Psoas muscle (tissue), 8 donors: Measurements from ENCODE around the gene CRBN. TPM values are rescaled to one million over a fixed set of nuclear protein-coding genes. Genes with fewer than 3 reads are reported as not detected.

Source experiments
- ATAC-seq, 4 donors: fragments of 200-7000 bp; cut with Tn5 transposase; one replicate each; pipeline ENCODE4 v1.9.1; 2020; ENCODE audit warnings: moderate library complexity in 3 of 4, mild to moderate bottlenecking in 2 of 4
- DNase-seq, 2 donors: peaks; one replicate each; pipeline ENCODE4 v3.0.0-alpha.2; 2020
- H3K27ac ChIP-seq: fragments of 200-600 bp; one replicate; pipeline ENCODE4 v1.8.0; 2022
- H3K27me3 ChIP-seq, 3 donors: fragments of 200-600 bp in 1 of 3; one replicate each; pipeline versions ENCODE4 v1.6.1 to v1.8.0; 2013 to 2022; ENCODE audit warnings: low read length in 2 of 3, mild to moderate bottlenecking in 2 of 3, moderate library complexity in 1 of 3; ENCODE audit not compliant: insufficient read depth in 3 of 3
- H3K36me3 ChIP-seq, 2 donors: fragments of 200-600 bp in 1 of 2; one replicate each; pipeline versions ENCODE4 v1.6.1 to v1.8.0; 2013 to 2022; ENCODE audit warnings: low read depth in 1 of 2, mild to moderate bottlenecking in 1 of 2, moderate library complexity in 1 of 2; ENCODE audit not compliant: insufficient read depth in 1 of 2
- H3K4me1 ChIP-seq: fragments of 200-600 bp; one replicate; pipeline ENCODE4 v1.8.0; 2022
- H3K4me3 ChIP-seq: fragments of 200-600 bp; one replicate; pipeline ENCODE4 v1.8.0; 2022; ENCODE audit warnings: mild to moderate bottlenecking
- H3K9me3 ChIP-seq: fragments of 200-600 bp; one replicate; pipeline ENCODE4 v1.8.0; 2022
- CTCF ChIP-seq: fragments of 200-600 bp; IDR thresholded peaks from one replicate; pipeline ENCODE4 v1.8.0; 2022; ENCODE audit warnings: antibody characterized with exemption
- WGBS, 3 donors: extraction: QIAGEN DNeasy Blood & Tissue Kit; methylation state at CpG; one replicate each; pipeline versions ENCODE4 v1.1.6 to v1.1.7; 2013; 5-methylcytosine and 5-hydroxymethylcytosine counted together
- intact Hi-C, 2 donors: fragments of 100-400 bp; cut with DNase I; formaldehyde crosslinking; loops; one replicate each; pipeline versions ENCODE4 v1.11.0 to v1.14.2; 2022
- polyA plus RNA-seq, 3 donors: library from polyadenylated mRNA; stranded (reverse); fragments of 200-250 nt; gene quantifications; one replicate each; pipeline ENCODE4 v1.2.3, GENCODE V29; 2013
- total RNA-seq, 4 donors: library from RNA; stranded (reverse); fragmentation: NEBNext Ultra II Directional in 2 of 4; extraction: Animal tissue kit (Norgen Biotek cat#: 25700) in 2 of 4; gene quantifications; one replicate each; pipeline versions ENCODE4 v1.2.1 to v1.2.4, GENCODE V29; 2021 to 2023
- donor health status: healthy with polysubstance abuse.
- donor health status: DM: no; HTN: no; CAD: no; lungs with moderate emphysema.
- donor health status: Bipolar disorder and iron deficiency.
- donor health status: healthy.
- donor health status: DM: yes; HTN: yes; CAD: no.
- donor health status: DM: no; HTN: no; CAD: no.
- donor health status: DM: no; HTN: no; CAD: no.
- donor health status: DM: yes; HTN: yes; CAD: no.

The CRBN gene
- total and polyA plus RNA-seq, 7 donors, result 17.9 to 55.2 (median 40.6) TPM

- 76 to 83% (median 82%) methylated on average over 9 of the region's 9 CpGs for WGBS, 3 donors
- no peak for TF ChIP-seq CTCF
- H3K9me3 ChIP-seq, result no peaks in the 10 kb centered on the region
- no peak overlapping the region for H3K4me3 ChIP-seq
- intact Hi-C loops, result no loop called here
- peaks cover 16% of the 10 kb centered on the region for H3K4me1 ChIP-seq
- ATAC-seq, result no peak
- no peak overlapping the region for H3K27ac ChIP-seq
- no peak for DNase-seq
- peaks cover 0 to under 1% of the 10 kb centered on the region in 2 donors for H3K36me3 ChIP-seq
- H3K27me3 ChIP-seq, result no peaks in the 10 kb centered on the region
Measured at GRCh38 chr3:3180456-3180855, 965 bp upstream of the CRBN start.

GRCh38 chr3:3178498-3179328, 778 bp downstream of the CRBN start:
- H3K27ac ChIP-seq, result peak overlapping the region; percentile 84
- peaks cover 3 to 18% of the 10 kb centered on the region in 2 donors for H3K36me3 ChIP-seq
- WGBS, 3 donors, result 20 to 24% (median 23%) methylated on average over 16 of the region's 16 CpGs
- TF ChIP-seq CTCF, result no peak
- peaks cover 16% of the 10 kb centered on the region for H3K4me1 ChIP-seq
- H3K9me3 ChIP-seq, result no peaks in the 10 kb centered on the region
- peak overlapping the region; percentile 92 for H3K4me3 ChIP-seq
- no peaks in the 10 kb centered on the region for H3K27me3 ChIP-seq
- DNase-seq (no peak), ATAC-seq (peak in 1 of 4 donors; percentile 3)
- intact Hi-C loops, result loop anchor here (5.0 kb wide), 1 partner anchor 51 kb away; the partner anchor contains the start of gene TRNT1 (in 2 of the 2)

GRCh38 chr3:3177861-3178497, 1.5 kb downstream of the CRBN start:
- peaks cover 3 to 25% of the 10 kb centered on the region in 2 donors for H3K36me3 ChIP-seq
- DNase-seq (no peak), ATAC-seq (peak in 1 of 4 donors; percentile 45)
- no peak overlapping the region for H3K27ac ChIP-seq
- H3K9me3 ChIP-seq, result no peaks in the 10 kb centered on the region
- no peaks in the 10 kb centered on the region for H3K27me3 ChIP-seq
- 48 to 56% (median 52%) methylated on average over 10 of the region's 10 CpGs for WGBS, 3 donors
- TF ChIP-seq CTCF, result no peak
- H3K4me3 ChIP-seq, result peak overlapping the region; percentile 92
- intact Hi-C loops, result loop anchor here (5.0 kb wide), 1 partner anchor 51 kb away; the partner anchor contains the start of gene TRNT1 (in 2 of the 2)
- peaks cover 16% of the 10 kb centered on the region for H3K4me1 ChIP-seq

- TF ChIP-seq CTCF, result no peak
- Histone ChIP-seq H3K27ac (peak overlapping the region; percentile 39), H3K9me3 (no peaks in the 10 kb centered on the region), H3K4me3 (peak overlapping the region; percentile 31), H3K36me3 (peaks cover 7 to 77% of the 10 kb centered on the region in 2 donors), H3K27me3 (no peaks in the 10 kb centered on the region), H3K4me1 (peaks cover 5% of the 10 kb centered on the region)
- ATAC-seq, result no peak
- 48 to 64% (median 60%) methylated on average over 1 of the region's 1 CpG for WGBS, 3 donors
- no peak for DNase-seq
- intact Hi-C loops, result loop anchor here in 1 of 2 donors (5.0 kb wide), 1 partner anchor 35 kb away; no protein-coding TSS in a partner anchor
Measured at GRCh38 chr3:3172627-3173026, 6.9 kb downstream of the CRBN start.
